GM12865 (cell line): ENCODE data around the gene MSRB3.
A peak's percentile ranks its signal among the peaks of the same experiment; 100 is the strongest.

ENCODE experiments used
- DNase-seq: peaks from one replicate; pipeline ENCODE4 v3.0.0; 2010; ENCODE audit warnings: low read depth
- H3K4me3 ChIP-seq: 2 replicates; pipeline ENCODE4 v1.5.1; 2011; ENCODE audit warnings: mild to moderate bottlenecking, low read depth, low read length, control low read depth
- TF ChIP-seq, protein P1 (sequence below): IDR thresholded peaks from 2 replicates; pipeline ENCODE4 v1.5.1; 2011; ENCODE audit warnings: low read length, control low read depth, low read depth, inconsistent platforms; ENCODE audit not compliant: insufficient read depth; ENCODE audit errors: missing control alignments

Gene MSRB3

DNA sequence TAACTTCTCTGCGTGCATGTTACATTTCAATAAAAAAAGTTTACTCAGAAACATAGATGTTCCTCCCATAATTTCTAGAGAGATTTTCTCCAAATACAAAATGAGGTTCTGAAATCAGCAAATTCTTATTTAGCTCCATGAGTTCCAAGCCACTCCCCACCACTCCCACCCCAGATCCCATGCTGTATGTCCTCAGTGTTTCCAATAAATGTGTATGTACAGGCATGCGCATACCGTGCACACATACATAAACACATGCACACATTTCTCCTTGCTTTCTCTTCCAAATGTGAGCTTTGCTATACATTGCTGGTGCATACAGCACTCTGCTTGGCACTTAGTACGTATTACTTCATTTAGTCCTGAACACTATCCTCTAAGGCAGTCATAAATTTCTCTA is 209.7 kb downstream of the MSRB3 start:
- no peak for DNase-seq
- H3K4me3 ChIP-seq: no peak overlapping the region
- TF ChIP-seq, protein P1, sequence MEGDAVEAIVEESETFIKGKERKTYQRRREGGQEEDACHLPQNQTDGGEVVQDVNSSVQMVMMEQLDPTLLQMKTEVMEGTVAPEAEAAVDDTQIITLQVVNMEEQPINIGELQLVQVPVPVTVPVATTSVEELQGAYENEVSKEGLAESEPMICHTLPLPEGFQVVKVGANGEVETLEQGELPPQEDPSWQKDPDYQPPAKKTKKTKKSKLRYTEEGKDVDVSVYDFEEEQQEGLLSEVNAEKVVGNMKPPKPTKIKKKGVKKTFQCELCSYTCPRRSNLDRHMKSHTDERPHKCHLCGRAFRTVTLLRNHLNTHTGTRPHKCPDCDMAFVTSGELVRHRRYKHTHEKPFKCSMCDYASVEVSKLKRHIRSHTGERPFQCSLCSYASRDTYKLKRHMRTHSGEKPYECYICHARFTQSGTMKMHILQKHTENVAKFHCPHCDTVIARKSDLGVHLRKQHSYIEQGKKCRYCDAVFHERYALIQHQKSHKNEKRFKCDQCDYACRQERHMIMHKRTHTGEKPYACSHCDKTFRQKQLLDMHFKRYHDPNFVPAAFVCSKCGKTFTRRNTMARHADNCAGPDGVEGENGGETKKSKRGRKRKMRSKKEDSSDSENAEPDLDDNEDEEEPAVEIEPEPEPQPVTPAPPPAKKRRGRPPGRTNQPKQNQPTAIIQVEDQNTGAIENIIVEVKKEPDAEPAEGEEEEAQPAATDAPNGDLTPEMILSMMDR: no peak

DNA sequence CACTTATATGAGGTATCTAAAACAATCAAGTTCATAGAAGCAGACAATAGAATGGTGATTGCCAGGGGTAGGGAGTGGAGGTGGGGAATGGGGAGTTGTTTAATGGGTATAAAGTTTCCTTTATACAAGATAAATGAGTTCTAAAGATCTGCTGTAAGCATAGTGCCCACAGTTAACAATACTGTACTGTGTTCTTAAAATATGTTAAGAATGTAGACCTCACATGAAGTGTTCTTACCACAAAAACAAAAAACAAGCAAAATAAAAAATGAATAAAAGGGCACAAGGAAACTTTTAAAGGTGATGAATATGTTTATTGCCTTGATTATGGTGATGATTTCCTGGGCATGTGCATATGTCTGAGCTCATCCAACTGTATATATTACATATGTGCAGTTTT is 211.8 kb downstream of the MSRB3 start:
- TF ChIP-seq, protein P1: no peak
- no peak for DNase-seq
- no peak overlapping the region for H3K4me3 ChIP-seq

DNA sequence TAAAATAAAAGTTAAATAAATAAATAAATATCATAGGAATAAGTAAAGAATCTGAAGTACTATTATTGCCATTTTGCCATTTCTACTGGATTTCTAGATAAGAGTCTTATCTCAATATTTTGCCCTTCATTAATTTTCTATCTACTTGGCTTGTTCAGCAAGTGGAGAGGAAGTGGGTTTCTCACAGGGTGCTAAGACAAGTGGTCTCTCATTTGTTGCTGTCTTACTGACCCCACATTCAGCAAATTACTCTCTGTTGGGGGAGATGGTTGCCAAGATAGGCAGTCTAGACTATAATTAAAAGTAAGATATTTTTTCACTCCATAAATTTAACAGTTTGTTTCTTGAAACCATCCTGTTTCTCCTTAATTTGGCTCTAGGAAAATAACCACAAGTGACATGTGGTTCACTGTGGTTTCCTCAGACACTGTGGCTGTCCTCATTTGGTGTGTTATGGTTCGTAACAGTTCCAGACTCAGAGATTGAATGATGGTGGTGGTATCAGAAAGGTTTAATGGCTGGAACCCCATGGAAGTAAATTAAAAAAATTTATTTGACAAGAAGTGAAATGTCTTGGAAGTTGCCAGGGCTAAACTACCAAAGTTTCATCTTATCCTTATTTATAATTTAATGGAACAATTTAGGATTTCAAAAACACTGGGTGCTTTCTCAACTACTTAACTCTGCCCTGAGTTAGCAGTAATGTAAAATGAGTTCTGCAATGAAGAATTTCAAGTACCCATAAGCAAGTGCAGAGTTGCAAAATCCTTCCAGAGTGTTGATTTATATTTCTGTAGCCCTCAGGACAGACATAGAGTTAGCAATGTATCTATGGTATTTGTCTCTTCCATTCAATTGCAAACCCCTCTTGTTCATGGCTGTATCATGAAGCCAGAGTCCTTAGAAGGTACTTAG is 214.8 kb downstream of the MSRB3 start:
- TF ChIP-seq, protein P1: no peak
- no peak for DNase-seq
- no peak overlapping the region for H3K4me3 ChIP-seq

DNA sequence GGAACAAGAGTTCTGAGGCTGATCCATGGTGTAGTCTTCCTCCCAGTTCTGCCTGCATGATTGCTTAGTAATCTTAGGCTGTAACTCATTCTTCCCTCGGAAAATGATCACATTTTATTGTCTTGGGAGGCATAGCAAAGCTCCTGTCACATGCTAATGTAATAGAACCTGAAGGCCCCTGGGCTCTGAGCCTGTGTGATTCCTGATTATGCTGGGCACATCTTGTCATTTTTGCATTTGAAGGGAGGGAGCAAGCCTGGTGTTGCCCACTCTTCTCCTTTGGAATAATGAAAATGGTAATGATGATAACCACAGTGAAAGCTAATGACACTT is 215.4 kb downstream of the MSRB3 start:
- TF ChIP-seq, protein P1: no peak
- no peak for DNase-seq

DNA sequence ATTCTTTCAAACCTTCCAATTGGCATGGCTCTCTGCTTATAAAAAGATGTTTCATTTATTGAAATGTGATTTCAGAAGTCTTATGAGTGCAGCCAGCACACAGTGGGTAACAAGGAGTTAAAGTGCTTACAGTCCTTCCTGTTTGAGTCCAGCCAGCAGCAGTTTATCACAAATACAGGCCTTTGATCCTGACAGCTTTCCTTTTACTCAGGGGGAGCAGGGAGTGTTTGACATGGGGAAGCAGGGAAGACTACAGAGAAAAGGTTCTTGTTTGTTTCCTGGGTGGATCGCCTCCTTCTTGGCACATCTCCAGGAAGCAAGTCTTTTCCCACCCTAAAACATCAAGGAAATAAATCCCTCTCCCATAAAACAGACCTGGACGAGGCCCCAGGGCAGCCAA is 216.1 kb downstream of the MSRB3 start:
- TF ChIP-seq, protein P1: no peak
- DNase-seq: no peak
- no peak overlapping the region for H3K4me3 ChIP-seq

More for the DNA sequence above, 215.4 kb downstream of the MSRB3 start:
- no peak overlapping the region for H3K4me3 ChIP-seq

DNA sequence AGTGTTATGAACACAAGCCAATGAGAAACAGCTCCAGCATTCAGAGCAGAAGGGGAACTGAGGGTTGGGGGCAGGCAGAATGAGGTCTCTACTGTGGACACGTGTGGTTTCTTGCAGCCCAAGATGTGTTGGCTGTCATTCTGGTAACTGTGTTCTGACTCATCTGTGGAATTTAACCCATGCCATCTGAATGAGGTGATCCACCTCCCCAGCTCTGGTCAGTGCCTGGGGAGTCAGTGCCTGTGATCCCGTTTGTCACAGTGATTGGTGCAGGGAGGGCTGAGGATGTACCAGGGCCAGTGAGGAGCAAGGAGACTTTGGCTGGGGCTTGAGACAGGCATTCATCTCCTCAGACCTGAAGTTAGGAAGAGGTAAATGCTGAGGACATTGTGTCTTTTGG is 216.8 kb downstream of the MSRB3 start:
- TF ChIP-seq, protein P1: no peak
- H3K4me3 ChIP-seq: no peak overlapping the region
- DNase-seq: peak; percentile 11

DNA sequence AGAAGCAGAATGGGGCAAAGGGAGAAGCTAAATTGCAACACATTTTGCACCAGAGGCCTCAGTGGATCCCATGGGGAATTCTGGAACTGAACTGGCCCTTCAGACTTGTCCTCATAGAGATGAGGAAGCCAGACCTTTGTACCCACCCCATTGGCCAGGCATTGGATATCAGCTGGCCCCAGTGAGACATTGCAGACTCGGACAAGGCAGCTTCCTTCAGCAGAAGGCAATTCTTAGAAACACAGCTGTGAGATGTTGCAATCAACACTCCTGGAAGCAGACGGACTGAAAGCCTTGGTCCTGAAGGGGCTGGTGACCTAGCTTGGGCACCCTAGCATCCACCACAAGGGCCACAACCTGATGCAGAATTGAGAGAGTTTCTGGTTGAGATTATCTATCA is 218.1 kb downstream of the MSRB3 start:
- TF ChIP-seq, protein P1: no peak
- H3K4me3 ChIP-seq: no peak overlapping the region
- no peak for DNase-seq
